OCI-LY7 (cell line): Measurements from ENCODE around the gene IL17RA. TPM values are rescaled to one million over a fixed set of nuclear protein-coding genes. Genes with fewer than 3 reads are reported as not detected.
A peak's percentile ranks its signal among the peaks of the same experiment; 100 is the strongest.
"Not testable (repeated sequence)": the region's sequence is repeated elsewhere in the genome, so short reads cannot be mapped to it uniquely, and the experiment has no call there.

Source experiments
- BruUV-seq: library from RNA; stranded (reverse); fragments of 400-500 nt; replicated peaks from 2 replicates; lab custom pipeline; 2021; lab: Mats Ljungman, UMichigan
- CTCF ChIA-PET: fragments of 300-600 bp; sonication (Branson Sonifier 250); formaldehyde crosslinking; loops from one replicate; lab custom pipeline; 2022; ENCODE audit warnings: antibody characterized with exemption; ENCODE audit not compliant: unreplicated experiment; lab: Charles Lee
- POLR2A ChIA-PET: fragments of 300-600 bp; sonication (Branson Sonifier 250); formaldehyde crosslinking; loops from one replicate; lab custom pipeline; 2022; ENCODE audit warnings: antibody characterized with exemption; lab: Charles Lee
- DNase-seq: peaks from one replicate; pipeline ENCODE4 v3.0.0-alpha.2; 2015; ENCODE audit warnings: low spot score
- H2AFZ ChIP-seq: fragments of 200-600 bp; sonication (generic), shearing (Covaris generic); 2 replicates; pipeline ENCODE4 v1.6.1; 2014; ENCODE audit warnings: mild to moderate bottlenecking, antibody characterized with exemption, low read length, moderate library complexity
- H3K27ac ChIP-seq: fragments of 200-600 bp; sonication (generic); 2 replicates; pipeline ENCODE4 v1.5.1; 2014; ENCODE audit warnings: mixed run types, low read depth, mild to moderate bottlenecking, moderate library complexity, low read length, inconsistent platforms; ENCODE audit not compliant: poor library complexity, severe bottlenecking
- H3K36me3 ChIP-seq: fragments of 200-600 bp; sonication (generic); 2 replicates; pipeline ENCODE4 v1.6.1; 2014; ENCODE audit warnings: mild to moderate bottlenecking, antibody characterized with exemption, low read length, moderate library complexity, mixed read lengths; ENCODE audit not compliant: insufficient read depth
- H3K4me1 ChIP-seq: fragments of 200-600 bp; sonication (generic); 2 replicates; pipeline ENCODE4 v1.5.1; 2014; ENCODE audit warnings: mild to moderate bottlenecking, low read length; ENCODE audit not compliant: insufficient read depth, poor library complexity, severe bottlenecking
- H3K4me2 ChIP-seq: fragments of 200-600 bp; sonication (generic); 2 replicates; pipeline ENCODE4 v1.6.1; 2014; ENCODE audit warnings: mild to moderate bottlenecking, low read length
- H3K4me3 ChIP-seq: fragments of 200-600 bp; sonication (generic); 2 replicates; pipeline ENCODE4 v1.5.1; 2014; ENCODE audit warnings: mild to moderate bottlenecking, low read depth, low read length; ENCODE audit not compliant: poor library complexity, severe bottlenecking
- H3K79me2 ChIP-seq: fragments of 200-600 bp; sonication (generic); 2 replicates; pipeline ENCODE4 v1.6.1; 2016; ENCODE audit warnings: low read depth, mild to moderate bottlenecking, low read length, moderate library complexity, mixed read lengths; ENCODE audit not compliant: insufficient read depth
- H3K9me2 ChIP-seq: fragments of 200-600 bp; sonication (generic); 2 replicates; pipeline ENCODE4 v1.6.1; 2016; ENCODE audit warnings: mild to moderate bottlenecking, low read length, mixed read lengths; ENCODE audit not compliant: insufficient read depth
- H3K9me3 ChIP-seq: fragments of 200-600 bp; sonication (generic); 2 replicates; pipeline ENCODE4 v1.6.1; 2014; ENCODE audit warnings: mild to moderate bottlenecking, mixed run types, low read length, mixed read lengths
- H4K20me1 ChIP-seq: fragments of 200-600 bp; sonication (generic); 2 replicates; pipeline ENCODE4 v1.6.1; 2014; ENCODE audit warnings: mild to moderate bottlenecking, antibody characterized with exemption, low read length, moderate library complexity, mixed read lengths; ENCODE audit not compliant: insufficient read depth
- CTCF ChIP-seq: fragments of 200-600 bp; sonication (generic); conservative IDR thresholded peaks from 2 replicates; pipeline ENCODE4 v1.5.1; 2014; ENCODE audit warnings: mild to moderate bottlenecking, antibody characterized with exemption, low read length, moderate library complexity, mixed read lengths
- EZH2phosphoT487 ChIP-seq: fragments of 200-600 bp; sonication (generic); IDR thresholded peaks from 2 replicates; pipeline ENCODE4 v1.6.1; 2018; ENCODE audit warnings: low read depth, borderline replicate concordance, mild to moderate bottlenecking, mixed run types, antibody characterized with exemption, low read length, moderate library complexity, mixed read lengths
- intact Hi-C: fragments of 100-400 bp; cut with micrococcal nuclease; formaldehyde crosslinking; loops from one replicate; pipeline ENCODE4 v1.10.0; 2022; ENCODE audit not compliant: unreplicated experiment
- total RNA-seq, 2 experiments: library from RNA; depleted of rRNA in 1 of 2; stranded (reverse); fragments of >200 nt in 1 of 2; shearing (Covaris generic) in 1 of 2; gene quantifications; 2 replicates each; pipeline ENCODE4 v1.2.3, GENCODE V29; 2014 to 2022

IL17RA gene
- total RNA-seq, 2 experiments from 2014 or later = 7.8 to 10.9 TPM

- intact Hi-C loops, H4K20me1 ChIP-seq, POLR2A ChIA-PET, CTCF ChIA-PET, H3K9me3 ChIP-seq, H3K9me2 ChIP-seq: not testable (repeated sequence)
- peaks cover 43% of the 10 kb centered on the region for H3K79me2 ChIP-seq
- peak; percentile 22 for DNase-seq
- H3K4me1 ChIP-seq = peaks cover 16% of the 10 kb centered on the region
- peak overlapping the region; percentile 57 for H3K27ac ChIP-seq
- peak overlapping the region; percentile 75 for H3K4me3 ChIP-seq
- H2AFZ ChIP-seq = 0 out of 2 replicates have a peak overlapping the region, but pooled peaks have one; percentile 45
- peaks cover 17% of the 10 kb centered on the region for H3K36me3 ChIP-seq
- TSS peak; percentile 75 for BruUV-seq
- peak overlapping the region; percentile 56 for H3K4me2 ChIP-seq
These were observed 47.7 kb upstream of the IL17RA start for GRCh38 chr22:17036842-17037711.

GRCh38 chr22:17043521-17043920, 41.3 kb upstream of the IL17RA start:
- Histone ChIP-seq H3K4me3 (peak overlapping the region; percentile 23), H3K4me2 (peak overlapping the region; percentile 49), H3K27ac (peak overlapping the region; percentile 23), H3K79me2 (peaks cover 63% of the 10 kb centered on the region), H3K4me1 (peaks cover 32% of the 10 kb centered on the region), H3K9me2 (no peaks in the 10 kb centered on the region), H2AFZ (no peak overlapping the region), H3K9me3 (0 out of 2 replicates have a peak, but pooled peaks cover 6% of the 10 kb centered on the region), H4K20me1 (peaks cover 8% of the 10 kb centered on the region; the same call in 1 of the 2 replicates), H3K36me3 (peaks cover 48% of the 10 kb centered on the region)
- CTCF ChIA-PET = no interaction called here
- peak; percentile 37 for DNase-seq
- TF ChIP-seq EZH2phosphoT487 = no peak
- TF ChIP-seq CTCF = no peak
- BruUV-seq = no TSS peak
- intact Hi-C loops = no loop called here
- POLR2A ChIA-PET = interaction anchor here (0.7 kb wide), 1 partner anchor 524 kb away, joined by 3 read pairs; no protein-coding TSS in a partner anchor

- Histone ChIP-seq H3K79me2 (peaks cover 30% of the 10 kb centered on the region), H3K9me3 (no peaks in the 10 kb centered on the region), H4K20me1 (peaks cover 8% of the 10 kb centered on the region; the same call in 1 of the 2 replicates), H3K4me1 (peaks cover 32% of the 10 kb centered on the region), H2AFZ (no peak overlapping the region), H3K9me2 (no peaks in the 10 kb centered on the region), H3K36me3 (peaks cover 56% of the 10 kb centered on the region), H3K4me2 (no peak overlapping the region), H3K4me3 (no peak overlapping the region), H3K27ac (no peak overlapping the region)
- intact Hi-C loops = no loop called here
- BruUV-seq = no TSS peak
- DNase-seq = no peak
- POLR2A ChIA-PET = interaction anchor here (0.6 kb wide), 1 partner anchor 85 kb away, joined by 6 read pairs; no protein-coding TSS in a partner anchor
- no peak for TF ChIP-seq EZH2phosphoT487
- no peak for TF ChIP-seq CTCF
- CTCF ChIA-PET = no interaction called here
These were observed 38.0 kb upstream of the IL17RA start for GRCh38 chr22:17046566-17047348.
